Astrocyte (in vitro differentiated cells and primary cell): ENCODE measurements around the gene MUS81. TPM values are rescaled to one million over a fixed set of nuclear protein-coding genes. Genes with fewer than 3 reads are reported as not detected.
"Not testable (repeated sequence)": the region's sequence is repeated elsewhere in the genome, so short reads cannot be mapped to it uniquely, and the experiment has no call there.

Experiments used
- DNase-seq: peaks from one replicate; pipeline ENCODE4 v3.0.0-alpha.2; 2010; ENCODE audit warnings: low read depth
- FAIRE-seq: peaks from 2 replicates; lab custom pipeline; 2011; peaks lifted over from hg19 to GRCh38; lab: Jason Lieb, UNC
- H2AFZ ChIP-seq: 2 replicates; pipeline ENCODE4 v1.6.0; 2012; ENCODE audit warnings: low read depth, low read length, inconsistent platforms
- H3K27ac ChIP-seq: 2 replicates; pipeline ENCODE4 v1.5.1; 2011; ENCODE audit warnings: low read depth, low read length, inconsistent platforms
- H3K27me3 ChIP-seq: 2 replicates; pipeline ENCODE4 v1.6.0; 2011; ENCODE audit warnings: low read length, inconsistent platforms; ENCODE audit not compliant: insufficient read depth
- H3K36me3 ChIP-seq: 2 replicates; pipeline ENCODE4 v1.5.1; 2011; ENCODE audit warnings: low read length, inconsistent platforms; ENCODE audit not compliant: insufficient read depth
- H3K4me1 ChIP-seq: 2 replicates; pipeline ENCODE4 v1.5.1; 2011; ENCODE audit warnings: low read length, inconsistent platforms; ENCODE audit not compliant: insufficient read depth
- H3K4me2 ChIP-seq: 2 replicates; pipeline ENCODE4 v1.6.0; 2012; ENCODE audit warnings: low read length, inconsistent platforms
- H3K4me3 ChIP-seq: 2 replicates; pipeline ENCODE4 v1.5.1; 2011; ENCODE audit warnings: low read depth, mild to moderate bottlenecking, low read length, inconsistent platforms; ENCODE audit not compliant: insufficient read depth
- H3K79me2 ChIP-seq: 2 replicates; pipeline ENCODE4 v1.6.0; 2012; ENCODE audit warnings: mild to moderate bottlenecking, low read length, inconsistent platforms; ENCODE audit not compliant: insufficient read depth
- H3K9ac ChIP-seq: 2 replicates; pipeline ENCODE4 v1.6.0; 2012; ENCODE audit warnings: mild to moderate bottlenecking, low read length, inconsistent platforms
- H3K9me3 ChIP-seq: 2 replicates; pipeline ENCODE4 v1.5.1; 2012; ENCODE audit warnings: low read depth, mild to moderate bottlenecking, low read length, inconsistent platforms; ENCODE audit not compliant: insufficient read depth
- H4K20me1 ChIP-seq: 2 replicates; pipeline ENCODE4 v1.6.0; 2012; ENCODE audit warnings: low read length, inconsistent platforms; ENCODE audit not compliant: insufficient read depth
- H3K27ac Mint-ChIP-seq: one replicate; pipeline ENCODE4 v1.8.0; 2021; ENCODE audit warnings: mild to moderate bottlenecking, mixed read lengths; ENCODE audit not compliant: unreplicated experiment
- H3K27me3 Mint-ChIP-seq: one replicate; pipeline ENCODE4 v1.8.0; 2021; ENCODE audit warnings: low read depth, mixed read lengths; ENCODE audit not compliant: unreplicated experiment
- H3K36me3 Mint-ChIP-seq: one replicate; pipeline ENCODE4 v1.8.0; 2021; ENCODE audit warnings: low read depth, mixed read lengths; ENCODE audit not compliant: unreplicated experiment
- H3K4me1 Mint-ChIP-seq: one replicate; pipeline ENCODE4 v1.8.0; 2021; ENCODE audit warnings: low read depth, mixed read lengths; ENCODE audit not compliant: unreplicated experiment
- H3K4me3 Mint-ChIP-seq: one replicate; pipeline ENCODE4 v1.8.0; 2021; ENCODE audit warnings: mild to moderate bottlenecking, moderate library complexity, mixed read lengths; ENCODE audit not compliant: unreplicated experiment
- H3K9me3 Mint-ChIP-seq: one replicate; pipeline ENCODE4 v1.8.0; 2021; ENCODE audit warnings: mild to moderate bottlenecking, mixed read lengths; ENCODE audit not compliant: unreplicated experiment
- CTCF ChIP-seq: IDR thresholded peaks from 2 replicates; pipeline ENCODE4 v1.5.1; 2011; ENCODE audit warnings: low read depth, mild to moderate bottlenecking, inconsistent platforms, low read length, moderate library complexity; ENCODE audit not compliant: insufficient read depth
- EZH2 ChIP-seq: IDR thresholded peaks from 2 replicates; pipeline ENCODE4 v1.6.1; 2012; ENCODE audit warnings: mild to moderate bottlenecking, low read length, inconsistent platforms; ENCODE audit not compliant: insufficient read depth
- total RNA-seq: library from RNA; stranded (reverse); gene quantifications from 2 replicates; pipeline ENCODE4 v1.2.1, GENCODE V29; 2021

Gene MUS81
- total RNA-seq, 1 donor from 2014 or later, result 59.9 TPM

GRCh38 chr11:65843811-65844210 is 16.4 kb upstream of the MUS81 start:
- Mint-ChIP-seq H3K27me3 (peaks cover 4% of the 10 kb centered on the region), H3K4me3 (no peak overlapping the region), H3K27ac (no peak overlapping the region), H3K36me3 (peaks cover 3% of the 10 kb centered on the region), H3K9me3 (no peaks in the 10 kb centered on the region), H3K4me1 (no peaks in the 10 kb centered on the region)
- Histone ChIP-seq H3K4me1 (no peaks in the 10 kb centered on the region), H4K20me1 (no peaks in the 10 kb centered on the region), H3K27me3 (no peaks in the 10 kb centered on the region), H3K9me3 (no peaks in the 10 kb centered on the region), H3K79me2 (no peaks in the 10 kb centered on the region), H3K9ac (no peak overlapping the region), H3K4me3 (no peak overlapping the region), H3K27ac (no peak overlapping the region), H3K4me2 (no peak overlapping the region), H2AFZ (no peak overlapping the region), H3K36me3 (no peaks in the 10 kb centered on the region)
- DNase-seq (no peak), FAIRE-seq (no peak)
- TF ChIP-seq CTCF (no peak), EZH2 (no peak)

- TF ChIP-seq CTCF (no peak), EZH2 (no peak)
- FAIRE-seq, result no peak
- no peak overlapping the region for H3K4me3 Mint-ChIP-seq
Measured at GRCh38 chr11:65844231-65844872, 15.9 kb upstream of the MUS81 start.

GRCh38 chr11:65847746-65848145 is 12.5 kb upstream of the MUS81 start:
- Histone ChIP-seq H3K9me3 (no peaks in the 10 kb centered on the region), H3K36me3 (peaks cover 3% of the 10 kb centered on the region), H3K4me2 (no peak overlapping the region), H3K9ac (no peak overlapping the region), H3K4me1 (no peaks in the 10 kb centered on the region), H3K79me2 (no peaks in the 10 kb centered on the region), H3K4me3 (no peak overlapping the region), H2AFZ (no peak overlapping the region), H3K27me3 (no peaks in the 10 kb centered on the region), H4K20me1 (peaks cover 23% of the 10 kb centered on the region), H3K27ac (no peak overlapping the region)
- Mint-ChIP-seq H3K4me3 (no peak overlapping the region), H3K27me3 (peaks cover 4% of the 10 kb centered on the region), H3K36me3 (peaks cover 16% of the 10 kb centered on the region), H3K27ac (no peak overlapping the region), H3K4me1 (peaks cover 12% of the 10 kb centered on the region), H3K9me3 (no peaks in the 10 kb centered on the region)
- TF ChIP-seq EZH2 (no peak), CTCF (no peak)
- no peak for FAIRE-seq
- no peak for DNase-seq

More at GRCh38 chr11:65844231-65844872, 15.9 kb upstream of the MUS81 start:
- Histone ChIP-seq H3K27me3 (no peaks in the 10 kb centered on the region), H3K27ac (no peak overlapping the region), H4K20me1 (no peaks in the 10 kb centered on the region), H3K9ac (no peak overlapping the region), H3K9me3 (no peaks in the 10 kb centered on the region), H2AFZ (no peak overlapping the region), H3K4me1 (no peaks in the 10 kb centered on the region), H3K79me2 (no peaks in the 10 kb centered on the region), H3K4me3 (no peak overlapping the region), H3K36me3 (no peaks in the 10 kb centered on the region), H3K4me2 (no peak overlapping the region)
- DNase-seq, result no peak
- Mint-ChIP-seq H3K9me3 (no peaks in the 10 kb centered on the region), H3K27ac (no peak overlapping the region), H3K36me3 (peaks cover 3% of the 10 kb centered on the region), H3K4me1 (no peaks in the 10 kb centered on the region), H3K27me3 (peaks cover 4% of the 10 kb centered on the region)

- Mint-ChIP-seq H3K36me3 (peaks cover 20% of the 10 kb centered on the region), H3K4me1 (peaks cover 18% of the 10 kb centered on the region)
- H2AFZ ChIP-seq, DNase-seq, H3K27ac Mint-ChIP-seq, H3K4me2 ChIP-seq, H3K27me3 ChIP-seq, H3K4me1 ChIP-seq, H3K9me3 ChIP-seq, FAIRE-seq, H3K4me3 ChIP-seq, H3K27ac ChIP-seq, H3K9me3 Mint-ChIP-seq, H3K79me2 ChIP-seq, H3K27me3 Mint-ChIP-seq, H3K4me3 Mint-ChIP-seq, H3K9ac ChIP-seq: not testable (repeated sequence)
- peaks cover 32% of the 10 kb centered on the region for H4K20me1 ChIP-seq
- peaks cover 11% of the 10 kb centered on the region for H3K36me3 ChIP-seq
Measured at GRCh38 chr11:65848693-65849092, 11.5 kb upstream of the MUS81 start.
